Measurements from ENCODE around the gene ATG10. TPM values are rescaled to one million over a fixed set of nuclear protein-coding genes. Genes with fewer than 3 reads are reported as not detected.

The ATG10 gene
- total and polyA plus RNA-seq, 2 of the 8 experiments (the other 6 are each of a cell fraction or from before 2014, with no cell fraction given), result 3.7 to 8.8 TPM

- TF ChIP-seq POLR2AphosphoS5 (IDR thresholded peaks at IDR 0.05; ENCODE audit: low read depth, low read length) (no peak), TAF7 (optimal IDR thresholded peaks at IDR 0.05; ENCODE audit: borderline replicate concordance, low read depth, low read length) (no peak)
Observed at GRCh38 chr5:81995407-81995806, 23.6 kb downstream of the ATG10 start (continued).

All from H1 (cell line).